Lower leg skin (tissue), 4 donors: ENCODE results near the gene CNN3. TPM values are rescaled to one million over a fixed set of nuclear protein-coding genes. Genes with fewer than 3 reads are reported as not detected.

Source experiments
- DNase-seq, 2 donors: peaks; one replicate each; pipeline ENCODE4 v3.0.0-alpha.2; 2019; ENCODE audit warnings: low spot score in 2 of 2
- H3K4me3 ChIP-seq: fragments of 200-600 bp; sonication (generic); 2 replicates; pipeline ENCODE4 v1.5.1; 2017; ENCODE audit warnings: mild to moderate bottlenecking, low read depth; ENCODE audit not compliant: poor library complexity, severe bottlenecking
- POLR2A ChIP-seq, 2 donors: fragments of 450-650 bp; IDR thresholded peaks; one replicate each; pipeline ENCODE4 v1.6.1; 2016 to 2017; ENCODE audit warnings: antibody characterized with exemption in 2 of 2, mild to moderate bottlenecking in 1 of 2, moderate library complexity in 1 of 2
- WGBS, 2 donors: methylation state at CpG; one replicate each; pipeline ENCODE4 v1.1.5; 2018; 5-methylcytosine and 5-hydroxymethylcytosine counted together
- intact Hi-C: fragments of 100-400 bp; cut with DNase I; formaldehyde crosslinking; loops from one replicate; pipeline ENCODE4 v1.15.0; 2023; ENCODE audit warnings: low total_unique reads
- total RNA-seq, 4 donors: library from RNA; depleted of rRNA; stranded (reverse); fragments of >200 nt; gene quantifications; one replicate each; pipeline ENCODE4 v1.1.0, GENCODE V29; 2016
- TF ChIP-seq, protein P1 (sequence below), 3 donors: fragments of 450-650 bp; IDR thresholded peaks; one replicate each; pipeline ENCODE4 v1.5.1; 2016; ENCODE audit warnings: antibody characterized with exemption in 3 of 3, mild to moderate bottlenecking in 3 of 3, moderate library complexity in 2 of 3

CNN3 gene
- total RNA-seq, 4 donors from 2014 or later = 30.7 to 94.3 (median 47.8) TPM

DNA sequence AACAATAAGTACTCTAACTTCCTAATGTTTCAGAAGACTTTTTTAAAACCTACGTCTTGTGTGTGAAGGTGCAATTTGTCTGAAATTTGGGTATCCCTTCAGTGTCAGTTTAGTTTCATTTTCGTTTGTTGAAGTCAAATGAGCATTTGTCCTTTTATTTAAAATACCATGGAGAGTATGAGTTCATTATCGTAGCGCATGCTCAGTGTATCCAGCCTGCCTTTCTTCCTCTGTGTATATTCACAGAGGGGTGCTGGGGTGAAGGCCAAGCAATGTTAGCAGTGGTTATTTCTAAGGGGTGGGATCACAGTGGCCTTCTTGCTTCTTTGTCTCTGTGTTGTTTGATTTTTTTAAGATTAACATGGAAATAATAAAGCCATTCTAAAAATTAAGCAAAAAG, 43.2 kb downstream of the CNN3 start:
- TF ChIP-seq POLR2A (IDR thresholded peaks at IDR 0.05) = no peak
- TF ChIP-seq, protein P1, sequence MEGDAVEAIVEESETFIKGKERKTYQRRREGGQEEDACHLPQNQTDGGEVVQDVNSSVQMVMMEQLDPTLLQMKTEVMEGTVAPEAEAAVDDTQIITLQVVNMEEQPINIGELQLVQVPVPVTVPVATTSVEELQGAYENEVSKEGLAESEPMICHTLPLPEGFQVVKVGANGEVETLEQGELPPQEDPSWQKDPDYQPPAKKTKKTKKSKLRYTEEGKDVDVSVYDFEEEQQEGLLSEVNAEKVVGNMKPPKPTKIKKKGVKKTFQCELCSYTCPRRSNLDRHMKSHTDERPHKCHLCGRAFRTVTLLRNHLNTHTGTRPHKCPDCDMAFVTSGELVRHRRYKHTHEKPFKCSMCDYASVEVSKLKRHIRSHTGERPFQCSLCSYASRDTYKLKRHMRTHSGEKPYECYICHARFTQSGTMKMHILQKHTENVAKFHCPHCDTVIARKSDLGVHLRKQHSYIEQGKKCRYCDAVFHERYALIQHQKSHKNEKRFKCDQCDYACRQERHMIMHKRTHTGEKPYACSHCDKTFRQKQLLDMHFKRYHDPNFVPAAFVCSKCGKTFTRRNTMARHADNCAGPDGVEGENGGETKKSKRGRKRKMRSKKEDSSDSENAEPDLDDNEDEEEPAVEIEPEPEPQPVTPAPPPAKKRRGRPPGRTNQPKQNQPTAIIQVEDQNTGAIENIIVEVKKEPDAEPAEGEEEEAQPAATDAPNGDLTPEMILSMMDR (IDR thresholded peaks at IDR 0.05) = no peak
- intact Hi-C loops = no loop called here
- H3K4me3 ChIP-seq = no peak overlapping the region
- DNase-seq = no peak
- WGBS, 2 donors = 25 to 44% methylated on average over 4 of the region's 4 CpGs

DNA sequence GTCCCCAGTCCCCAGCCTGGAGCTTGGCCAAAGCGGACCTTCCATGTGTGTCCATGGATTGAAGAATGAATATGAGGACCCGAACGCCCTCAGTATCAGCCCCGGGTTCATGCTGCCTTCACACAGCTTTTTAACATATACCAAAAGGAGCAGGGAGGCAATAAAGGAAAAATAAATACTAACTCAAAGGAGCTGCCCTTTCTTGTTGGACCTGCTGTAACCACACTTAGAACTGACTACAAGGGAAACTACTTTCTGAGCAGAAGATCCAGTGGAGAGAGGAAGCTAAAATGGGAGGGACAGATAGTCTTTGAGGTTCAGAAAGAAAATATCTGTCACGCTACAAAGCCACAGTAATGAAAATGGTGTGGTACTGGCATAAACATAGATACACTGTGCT, 48.6 kb downstream of the CNN3 start:
- DNase-seq = no peak
- no peak overlapping the region for H3K4me3 ChIP-seq
- intact Hi-C loops = no loop called here
- 89 to 95% methylated on average over 5 of the region's 5 CpGs for WGBS, 2 donors
- TF ChIP-seq, protein P1 (IDR thresholded peaks at IDR 0.05) = no peak
- no peak for TF ChIP-seq POLR2A (IDR thresholded peaks at IDR 0.05)

DNA sequence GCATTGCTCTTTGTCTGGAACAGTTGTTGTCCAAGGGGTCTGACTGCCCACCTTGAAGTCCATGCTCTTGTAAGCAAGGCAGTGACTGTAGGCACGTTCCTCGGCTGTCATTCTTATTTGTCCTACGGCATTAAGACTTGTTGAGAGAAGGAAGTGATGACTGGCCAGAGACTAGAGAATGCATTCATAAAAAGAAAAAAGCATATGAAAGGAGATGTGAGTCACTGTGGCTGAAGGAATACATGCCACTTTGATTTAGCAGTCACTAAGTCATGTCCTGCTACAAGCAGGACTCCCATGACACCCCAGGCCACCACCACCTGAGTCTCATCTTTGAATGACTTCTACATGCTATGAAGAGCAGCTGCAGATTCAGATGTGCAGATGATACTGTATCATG, 50.5 kb downstream of the CNN3 start:
- WGBS, 2 donors = 72 to 81% methylated on average over 3 of the region's 3 CpGs
- intact Hi-C loops = no loop called here
- H3K4me3 ChIP-seq = no peak overlapping the region
- TF ChIP-seq, protein P1 (IDR thresholded peaks at IDR 0.05) = no peak
- no peak for TF ChIP-seq POLR2A (IDR thresholded peaks at IDR 0.05)
- DNase-seq = no peak

DNA sequence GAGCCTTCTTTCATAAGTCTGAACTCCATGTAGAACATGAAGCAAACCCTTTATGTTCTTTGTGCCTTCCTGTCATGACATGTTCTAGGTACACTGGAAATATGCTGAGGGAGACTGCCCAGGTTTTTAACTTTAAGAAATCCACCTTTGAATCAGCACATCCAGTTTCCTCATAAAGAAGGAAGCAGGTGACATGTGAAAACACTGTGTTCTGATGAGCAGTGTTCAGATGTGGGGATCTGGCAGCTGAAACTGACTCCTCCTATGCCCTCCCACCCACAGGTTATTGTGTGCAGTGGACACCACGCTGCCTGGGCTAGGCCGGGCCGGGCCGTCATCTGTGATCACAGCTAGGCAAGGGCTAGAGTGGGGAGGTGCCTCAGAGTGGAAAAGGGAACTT, 51.1 kb downstream of the CNN3 start:
- intact Hi-C loops = no loop called here
- 58 to 59% methylated on average over 4 of the region's 4 CpGs for WGBS, 2 donors
- TF ChIP-seq, protein P1 (IDR thresholded peaks at IDR 0.05) = no peak
- TF ChIP-seq POLR2A (IDR thresholded peaks at IDR 0.05) = no peak
- no peak overlapping the region for H3K4me3 ChIP-seq
- DNase-seq = no peak

DNA sequence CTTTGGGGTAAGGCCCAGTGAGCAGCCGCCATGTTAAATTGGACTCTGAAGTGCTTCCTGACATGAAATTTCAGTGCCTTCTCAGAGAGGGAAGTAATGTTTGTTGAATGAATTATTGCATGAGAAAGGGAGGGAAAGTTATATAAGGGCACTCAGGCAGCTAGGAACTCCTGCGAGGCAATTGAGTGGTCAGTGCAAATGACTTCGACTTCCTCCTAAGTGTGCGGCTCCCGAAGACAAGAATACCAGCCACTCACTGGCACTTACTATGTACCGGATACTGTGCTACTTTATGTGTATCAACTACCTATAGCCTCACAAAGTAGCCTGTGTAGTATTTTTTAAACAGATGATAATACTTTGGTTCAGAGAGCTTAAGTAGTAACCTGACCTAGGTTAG, 52.5 kb downstream of the CNN3 start:
- H3K4me3 ChIP-seq = no peak overlapping the region
- intact Hi-C loops = no loop called here
- TF ChIP-seq POLR2A (IDR thresholded peaks at IDR 0.05) = no peak
- TF ChIP-seq, protein P1 (IDR thresholded peaks at IDR 0.05) = no peak
- no peak for DNase-seq
- 91 to 93% methylated on average over 6 of the region's 6 CpGs for WGBS, 2 donors
